ENCODE results near the gene DLG2.

GRCh38 chr11:85048801-85049200 lies 578.3 kb downstream of the DLG2 start:
- no peak for TF ChIP-seq CTCF (IDR thresholded peaks at IDR 0.05)
- TF ChIP-seq POLR2A (IDR thresholded peaks at IDR 0.05) = no peak
